HG03457 (cell line): Measurements from ENCODE around the gene SCAND1.

Source experiments
- ATAC-seq: cut with Tn5 transposase; IDR thresholded peaks from one replicate; pipeline ENCODE4 v1.9.1; 2021; ENCODE audit warnings: moderate number of reproducible peaks; ENCODE audit not compliant: unreplicated experiment

SCAND1 gene

DNA sequence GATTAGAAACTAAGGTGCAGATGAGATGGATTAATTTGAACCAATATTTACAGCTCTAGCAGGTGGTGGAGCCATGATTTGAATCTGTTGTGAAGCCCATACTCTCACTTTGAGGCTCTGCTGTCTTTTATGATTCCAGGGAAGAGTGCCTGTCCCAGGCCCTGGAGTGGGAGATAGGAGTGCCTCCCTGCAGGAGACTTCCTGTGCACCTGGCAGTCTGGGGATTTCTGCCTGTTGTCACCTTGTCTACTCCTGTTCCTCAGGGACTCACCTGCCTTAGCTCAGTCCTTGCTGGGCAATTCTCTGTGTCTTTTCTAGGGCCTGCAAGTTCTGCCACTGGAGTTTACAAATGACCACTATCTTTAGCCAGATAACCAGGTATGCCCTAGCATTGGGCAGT lies 46.3 kb downstream of the SCAND1 start:
- ATAC-seq, result no peak

DNA sequence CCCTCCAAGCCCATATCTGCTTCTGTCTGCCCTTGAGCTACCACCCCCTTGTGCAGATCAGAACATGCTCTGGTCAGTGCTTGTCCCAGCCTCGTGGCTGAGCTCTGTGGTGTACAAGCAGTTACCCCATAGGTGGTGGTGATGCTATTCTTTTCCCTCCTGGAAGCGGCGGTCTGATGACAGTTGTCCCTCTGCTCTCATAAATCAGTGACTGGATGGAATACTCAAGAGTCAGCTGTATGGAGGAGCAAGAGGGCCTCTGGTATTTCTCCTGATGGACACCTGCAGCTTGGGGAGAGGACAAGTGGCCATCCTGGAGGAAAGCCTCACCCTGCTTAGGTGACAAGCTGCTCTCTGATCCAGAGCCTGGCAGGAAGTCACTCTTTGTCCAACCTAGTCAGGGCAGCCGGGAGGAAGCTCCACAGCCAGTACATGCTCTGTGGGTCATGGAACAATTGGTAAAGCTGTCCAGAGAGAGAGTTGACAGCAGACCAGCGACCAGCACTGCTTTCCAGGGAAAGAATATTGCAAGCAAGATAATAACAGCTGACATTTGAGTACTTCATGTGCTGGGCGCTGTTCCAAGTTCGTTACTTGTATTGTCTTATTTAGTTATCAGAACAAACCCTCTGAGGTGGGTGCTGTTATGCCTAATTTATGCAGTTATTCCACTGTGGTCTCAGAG lies 47.1 kb downstream of the SCAND1 start:
- no peak for ATAC-seq

DNA sequence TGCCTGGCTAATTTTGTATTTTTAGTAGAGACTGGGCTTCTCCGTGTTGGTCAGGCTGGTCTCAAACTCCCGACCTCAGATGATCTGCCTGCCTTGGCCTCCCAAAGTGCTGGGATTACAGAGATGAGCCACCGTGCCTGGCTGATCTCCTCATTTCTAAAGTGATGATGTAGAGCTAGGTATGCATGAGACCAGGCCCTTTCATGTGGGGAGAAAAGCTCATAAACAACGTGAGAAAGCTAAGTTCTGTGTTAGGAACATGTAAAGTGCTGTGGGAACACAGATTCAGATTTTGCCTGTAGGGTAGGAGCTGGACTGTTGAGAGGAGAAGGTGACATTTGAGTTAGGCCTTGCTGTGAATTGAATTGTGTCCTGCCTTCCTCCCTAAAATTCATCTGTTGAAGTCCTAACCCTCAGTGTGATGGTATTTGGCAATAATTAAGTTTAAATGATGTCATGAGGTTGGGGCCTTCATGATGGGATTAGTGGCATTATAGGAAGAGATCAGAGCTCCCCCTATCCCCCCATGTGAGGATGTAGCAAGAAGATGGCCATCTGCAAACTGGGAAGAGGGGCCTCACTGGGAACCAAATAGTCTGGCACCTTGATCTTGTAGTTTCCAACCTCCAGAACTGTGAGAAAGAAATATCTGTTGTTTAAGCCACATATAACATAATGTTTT lies 49.2 kb downstream of the SCAND1 start:
- no peak for ATAC-seq

DNA sequence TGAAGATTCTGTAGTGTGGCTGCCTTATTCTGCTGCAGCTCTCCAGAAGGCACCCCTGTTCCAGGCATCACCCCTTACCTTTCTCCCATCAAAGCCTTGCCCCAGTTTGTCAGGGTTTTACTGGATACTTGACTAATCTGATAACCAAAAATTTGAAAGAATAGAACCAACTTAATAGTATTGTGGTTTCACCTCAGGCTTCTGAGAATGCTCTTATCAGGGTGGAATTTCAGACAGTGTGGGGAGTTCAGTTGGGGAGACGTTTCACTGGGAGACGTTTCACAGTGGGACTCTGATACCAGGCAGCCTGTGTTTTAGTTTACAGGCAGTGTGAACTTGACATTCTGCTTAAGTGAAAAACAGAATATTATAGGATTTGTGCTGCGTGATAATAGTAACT lies 50.5 kb downstream of the SCAND1 start:
- no peak for ATAC-seq
